ENCODE data around the gene NFU1.
"Not testable (repeated sequence)": the region's sequence is repeated elsewhere in the genome, so short reads cannot be mapped to it uniquely, and the experiment has no call there.

NFU1 gene

DNA sequence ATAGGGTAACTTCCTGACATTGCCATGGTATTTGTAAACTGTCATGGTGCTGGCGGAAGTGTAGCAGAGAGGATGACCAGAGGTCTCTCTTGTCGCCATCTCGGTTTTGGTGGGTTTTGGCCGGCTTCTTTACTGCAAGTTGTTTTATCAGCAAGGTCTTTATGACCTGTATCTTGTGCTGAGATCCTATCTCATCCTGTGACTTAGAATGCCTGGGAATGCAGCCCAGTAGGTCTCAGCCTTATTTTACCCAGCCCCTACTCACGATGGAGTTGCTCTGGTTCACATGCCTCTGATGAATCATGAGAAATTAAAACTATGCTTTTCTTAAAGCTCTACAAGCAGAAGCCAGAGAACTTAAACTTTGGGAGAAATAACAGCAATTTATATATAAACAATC lies 12.7 kb upstream of the NFU1 start:
- H3K27me3 ChIP-seq (ENCODE audit: insufficient read depth, low read length, poor library complexity) = no peaks in the 10 kb centered on the region
- no peaks in the 10 kb centered on the region for H4K20me1 ChIP-seq (ENCODE audit: insufficient read depth, low read length)
- no peak overlapping the region for H3K4me2 ChIP-seq (ENCODE audit: insufficient read depth, low read length)
- H3K27ac ChIP-seq (ENCODE audit: low read length) = no peak overlapping the region
- H3K4me1 ChIP-seq (ENCODE audit: insufficient read depth, low read length) = no peaks in the 10 kb centered on the region
- H2AFZ ChIP-seq (ENCODE audit: low read depth, low read length) = no peak overlapping the region
- no peak overlapping the region for H3K4me3 ChIP-seq (ENCODE audit: low read depth in 1 of 2, low read length in 2 of 2)
- no peaks in the 10 kb centered on the region for H3K9me3 ChIP-seq (ENCODE audit: insufficient read depth, low read length, severe bottlenecking)
- TF ChIP-seq EZH2 (IDR thresholded peaks at IDR 0.05; ENCODE audit: borderline replicate concordance, low read depth, low read length, severe bottlenecking) = no peak
- TF ChIP-seq, protein P1, sequence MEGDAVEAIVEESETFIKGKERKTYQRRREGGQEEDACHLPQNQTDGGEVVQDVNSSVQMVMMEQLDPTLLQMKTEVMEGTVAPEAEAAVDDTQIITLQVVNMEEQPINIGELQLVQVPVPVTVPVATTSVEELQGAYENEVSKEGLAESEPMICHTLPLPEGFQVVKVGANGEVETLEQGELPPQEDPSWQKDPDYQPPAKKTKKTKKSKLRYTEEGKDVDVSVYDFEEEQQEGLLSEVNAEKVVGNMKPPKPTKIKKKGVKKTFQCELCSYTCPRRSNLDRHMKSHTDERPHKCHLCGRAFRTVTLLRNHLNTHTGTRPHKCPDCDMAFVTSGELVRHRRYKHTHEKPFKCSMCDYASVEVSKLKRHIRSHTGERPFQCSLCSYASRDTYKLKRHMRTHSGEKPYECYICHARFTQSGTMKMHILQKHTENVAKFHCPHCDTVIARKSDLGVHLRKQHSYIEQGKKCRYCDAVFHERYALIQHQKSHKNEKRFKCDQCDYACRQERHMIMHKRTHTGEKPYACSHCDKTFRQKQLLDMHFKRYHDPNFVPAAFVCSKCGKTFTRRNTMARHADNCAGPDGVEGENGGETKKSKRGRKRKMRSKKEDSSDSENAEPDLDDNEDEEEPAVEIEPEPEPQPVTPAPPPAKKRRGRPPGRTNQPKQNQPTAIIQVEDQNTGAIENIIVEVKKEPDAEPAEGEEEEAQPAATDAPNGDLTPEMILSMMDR (IDR thresholded peaks at IDR 0.05; ENCODE audit: borderline replicate concordance, extremely low read depth, low read length, poor library complexity, severe bottlenecking) = no peak
- no peaks in the 10 kb centered on the region for H3K36me3 ChIP-seq (ENCODE audit: insufficient read depth, low read length)
- H3K79me2 ChIP-seq (ENCODE audit: insufficient read depth, low read length) = no peaks in the 10 kb centered on the region
- ATAC-seq (ENCODE audit: insufficient read depth, low read depth) = no peak
- no peak for DNase-seq
- H3K9ac ChIP-seq (ENCODE audit: low read depth, low read length) = no peak overlapping the region

DNA sequence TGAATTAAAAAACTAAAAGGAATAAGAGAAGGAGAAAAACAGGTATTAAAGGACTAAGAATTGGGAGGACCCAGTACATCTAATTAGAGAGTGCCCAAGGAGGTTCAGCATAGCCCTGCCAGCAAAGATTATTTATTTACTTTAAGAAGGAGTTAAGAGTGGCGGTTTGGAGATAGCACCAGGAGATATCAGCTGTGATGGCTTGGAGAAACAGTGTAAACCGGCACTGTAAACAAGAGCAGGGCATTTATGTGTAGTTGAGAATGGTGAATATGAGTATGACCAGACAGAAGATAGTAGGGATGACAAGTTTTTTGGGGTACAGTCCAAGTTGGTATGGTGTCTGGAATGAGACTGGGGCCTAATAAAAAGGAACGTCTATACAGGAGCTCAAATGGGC lies 6.4 kb upstream of the NFU1 start:
- H3K36me3 ChIP-seq (ENCODE audit: insufficient read depth, low read length); H3K4me3 ChIP-seq (ENCODE audit: low read depth in 1 of 2, low read length in 2 of 2); H3K4me1 ChIP-seq (ENCODE audit: insufficient read depth, low read length); H4K20me1 ChIP-seq (ENCODE audit: insufficient read depth, low read length); DNase-seq; H3K27me3 ChIP-seq (ENCODE audit: insufficient read depth, low read length, poor library complexity); H3K79me2 ChIP-seq (ENCODE audit: insufficient read depth, low read length); H2AFZ ChIP-seq (ENCODE audit: low read depth, low read length); H3K9ac ChIP-seq (ENCODE audit: low read depth, low read length); H3K27ac ChIP-seq (ENCODE audit: low read length); H3K4me2 ChIP-seq (ENCODE audit: insufficient read depth, low read length); H3K9me3 ChIP-seq (ENCODE audit: insufficient read depth, low read length, severe bottlenecking); ATAC-seq (ENCODE audit: insufficient read depth, low read depth): not testable (repeated sequence)

DNA sequence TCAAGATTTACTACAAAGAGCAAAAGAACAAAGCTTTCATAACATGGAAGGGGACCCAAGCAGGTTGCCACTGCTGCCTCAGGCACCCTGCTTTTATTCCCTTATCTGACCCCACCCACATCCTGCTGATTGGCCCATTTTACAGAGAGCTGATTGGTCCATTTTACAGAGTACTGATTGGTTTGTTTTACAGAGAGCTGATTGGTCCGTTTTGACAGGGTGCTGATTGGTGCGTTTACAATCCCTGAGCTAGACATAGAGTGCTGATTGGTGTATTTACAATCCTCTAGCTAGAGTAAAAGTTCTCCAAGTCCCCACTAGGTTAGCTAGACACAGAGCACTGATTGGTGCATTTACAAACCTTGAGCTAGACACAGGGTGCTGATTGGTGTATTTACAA lies 2.3 kb upstream of the NFU1 start:
- not testable (repeated sequence) for H3K27me3 ChIP-seq (ENCODE audit: insufficient read depth, low read length, poor library complexity); H4K20me1 ChIP-seq (ENCODE audit: insufficient read depth, low read length); H3K4me2 ChIP-seq (ENCODE audit: insufficient read depth, low read length); H3K9ac ChIP-seq (ENCODE audit: low read depth, low read length); H3K27ac ChIP-seq (ENCODE audit: low read length); H3K4me3 ChIP-seq (ENCODE audit: low read depth in 1 of 2, low read length in 2 of 2); ATAC-seq (ENCODE audit: insufficient read depth, low read depth); H3K36me3 ChIP-seq (ENCODE audit: insufficient read depth, low read length); H2AFZ ChIP-seq (ENCODE audit: low read depth, low read length); H3K9me3 ChIP-seq (ENCODE audit: insufficient read depth, low read length, severe bottlenecking)
- peak; percentile 25 for DNase-seq
- Histone ChIP-seq H3K4me1 (ENCODE audit: insufficient read depth, low read length) (peaks cover 33% of the 10 kb centered on the region), H3K79me2 (ENCODE audit: insufficient read depth, low read length) (peaks cover 33% of the 10 kb centered on the region)

DNA sequence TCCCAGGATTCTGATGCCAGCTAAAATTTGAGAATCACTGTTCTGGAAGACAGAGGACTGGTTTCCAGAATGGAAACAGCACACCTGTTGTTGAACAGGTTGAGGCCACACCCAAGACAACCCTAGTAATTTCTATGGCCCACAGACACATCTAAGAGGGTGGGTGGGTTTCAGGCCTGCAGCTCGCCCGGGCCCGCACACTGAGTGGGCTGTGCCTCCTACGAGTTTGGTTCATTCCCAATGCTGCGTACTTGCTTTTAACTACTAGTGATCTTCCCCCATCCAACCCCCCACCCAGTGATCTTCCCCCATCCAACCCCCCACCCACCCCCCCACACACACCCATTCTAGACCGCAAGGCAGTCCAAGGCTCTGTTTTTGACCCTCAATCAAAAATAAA lies 1.3 kb upstream of the NFU1 start:
- H3K36me3 ChIP-seq (ENCODE audit: insufficient read depth, low read length) = no peaks in the 10 kb centered on the region; the same call in 1 of the 2 replicates
- H3K9me3 ChIP-seq (ENCODE audit: insufficient read depth, low read length, severe bottlenecking) = no peaks in the 10 kb centered on the region
- H3K79me2 ChIP-seq (ENCODE audit: insufficient read depth, low read length) = peaks cover 37% of the 10 kb centered on the region
- TF ChIP-seq, protein P1 (IDR thresholded peaks at IDR 0.05; ENCODE audit: borderline replicate concordance, extremely low read depth, low read length, poor library complexity, severe bottlenecking) = no peak
- no peak for TF ChIP-seq EZH2 (IDR thresholded peaks at IDR 0.05; ENCODE audit: borderline replicate concordance, low read depth, low read length, severe bottlenecking)
- no peaks in the 10 kb centered on the region for H4K20me1 ChIP-seq (ENCODE audit: insufficient read depth, low read length)
- H3K27ac ChIP-seq (ENCODE audit: low read length) = peak overlapping the region; percentile 33; the same call in 1 of the 2 replicates
- peak overlapping the region; percentile 86; the same call in 1 of the 2 replicates for H3K4me2 ChIP-seq (ENCODE audit: insufficient read depth, low read length)
- ATAC-seq (ENCODE audit: insufficient read depth, low read depth) = no peak
- DNase-seq = no peak
- H3K4me1 ChIP-seq (ENCODE audit: insufficient read depth, low read length) = peaks cover 33% of the 10 kb centered on the region
- H3K4me3 ChIP-seq (ENCODE audit: low read depth in 1 of 2, low read length in 2 of 2) = no peak overlapping the region
- peak overlapping the region; percentile 84 for H2AFZ ChIP-seq (ENCODE audit: low read depth, low read length)
- peak overlapping the region; percentile 90; the same call in 1 of the 2 replicates for H3K9ac ChIP-seq (ENCODE audit: low read depth, low read length)
- H3K27me3 ChIP-seq (ENCODE audit: insufficient read depth, low read length, poor library complexity) = no peaks in the 10 kb centered on the region
